OCI-LY7 (cell line): ENCODE data around the gene TRIM75. TPM values are rescaled to one million over a fixed set of nuclear protein-coding genes. Genes with fewer than 3 reads are reported as not detected.

Experiments
- BruUV-seq: library from RNA; stranded (reverse); fragments of 400-500 nt; replicated peaks from 2 replicates; lab custom pipeline; 2021; lab: Mats Ljungman, UMichigan
- CTCF ChIA-PET: fragments of 300-600 bp; sonication (Branson Sonifier 250); formaldehyde crosslinking; loops from one replicate; lab custom pipeline; 2022; ENCODE audit warnings: antibody characterized with exemption; ENCODE audit not compliant: unreplicated experiment; lab: Charles Lee
- POLR2A ChIA-PET: fragments of 300-600 bp; sonication (Branson Sonifier 250); formaldehyde crosslinking; loops from one replicate; lab custom pipeline; 2022; ENCODE audit warnings: antibody characterized with exemption; lab: Charles Lee
- DNase-seq: peaks from one replicate; pipeline ENCODE4 v3.0.0-alpha.2; 2015; ENCODE audit warnings: low spot score
- H2AFZ ChIP-seq: fragments of 200-600 bp; sonication (generic), shearing (Covaris generic); 2 replicates; pipeline ENCODE4 v1.6.1; 2014; ENCODE audit warnings: mild to moderate bottlenecking, antibody characterized with exemption, low read length, moderate library complexity
- H3K27ac ChIP-seq: fragments of 200-600 bp; sonication (generic); 2 replicates; pipeline ENCODE4 v1.5.1; 2014; ENCODE audit warnings: mixed run types, low read depth, mild to moderate bottlenecking, moderate library complexity, low read length, inconsistent platforms; ENCODE audit not compliant: poor library complexity, severe bottlenecking
- H3K36me3 ChIP-seq: fragments of 200-600 bp; sonication (generic); 2 replicates; pipeline ENCODE4 v1.6.1; 2014; ENCODE audit warnings: mild to moderate bottlenecking, antibody characterized with exemption, low read length, moderate library complexity, mixed read lengths; ENCODE audit not compliant: insufficient read depth
- H3K4me1 ChIP-seq: fragments of 200-600 bp; sonication (generic); 2 replicates; pipeline ENCODE4 v1.5.1; 2014; ENCODE audit warnings: mild to moderate bottlenecking, low read length; ENCODE audit not compliant: insufficient read depth, poor library complexity, severe bottlenecking
- H3K4me2 ChIP-seq: fragments of 200-600 bp; sonication (generic); 2 replicates; pipeline ENCODE4 v1.6.1; 2014; ENCODE audit warnings: mild to moderate bottlenecking, low read length
- H3K4me3 ChIP-seq: fragments of 200-600 bp; sonication (generic); 2 replicates; pipeline ENCODE4 v1.5.1; 2014; ENCODE audit warnings: mild to moderate bottlenecking, low read depth, low read length; ENCODE audit not compliant: poor library complexity, severe bottlenecking
- H3K79me2 ChIP-seq: fragments of 200-600 bp; sonication (generic); 2 replicates; pipeline ENCODE4 v1.6.1; 2016; ENCODE audit warnings: low read depth, mild to moderate bottlenecking, low read length, moderate library complexity, mixed read lengths; ENCODE audit not compliant: insufficient read depth
- H3K9me2 ChIP-seq: fragments of 200-600 bp; sonication (generic); 2 replicates; pipeline ENCODE4 v1.6.1; 2016; ENCODE audit warnings: mild to moderate bottlenecking, low read length, mixed read lengths; ENCODE audit not compliant: insufficient read depth
- H3K9me3 ChIP-seq: fragments of 200-600 bp; sonication (generic); 2 replicates; pipeline ENCODE4 v1.6.1; 2014; ENCODE audit warnings: mild to moderate bottlenecking, mixed run types, low read length, mixed read lengths
- H4K20me1 ChIP-seq: fragments of 200-600 bp; sonication (generic); 2 replicates; pipeline ENCODE4 v1.6.1; 2014; ENCODE audit warnings: mild to moderate bottlenecking, antibody characterized with exemption, low read length, moderate library complexity, mixed read lengths; ENCODE audit not compliant: insufficient read depth
- CTCF ChIP-seq: fragments of 200-600 bp; sonication (generic); conservative IDR thresholded peaks from 2 replicates; pipeline ENCODE4 v1.5.1; 2014; ENCODE audit warnings: mild to moderate bottlenecking, antibody characterized with exemption, low read length, moderate library complexity, mixed read lengths
- EZH2phosphoT487 ChIP-seq: fragments of 200-600 bp; sonication (generic); IDR thresholded peaks from 2 replicates; pipeline ENCODE4 v1.6.1; 2018; ENCODE audit warnings: low read depth, borderline replicate concordance, mild to moderate bottlenecking, mixed run types, antibody characterized with exemption, low read length, moderate library complexity, mixed read lengths
- intact Hi-C: fragments of 100-400 bp; cut with micrococcal nuclease; formaldehyde crosslinking; loops from one replicate; pipeline ENCODE4 v1.10.0; 2022; ENCODE audit not compliant: unreplicated experiment
- small RNA-seq: library from RNA; depleted of rRNA; stranded (forward); fragments of <200 nt; gene quantifications from one replicate; pipeline ENCODE3, GENCODE V24; 2014
- total RNA-seq, 2 experiments: library from RNA; depleted of rRNA in 1 of 2; stranded (reverse); fragments of >200 nt in 1 of 2; shearing (Covaris generic) in 1 of 2; gene quantifications; 2 replicates each; pipeline ENCODE4 v1.2.3, GENCODE V29; 2014 to 2022

Gene TRIM75
- total RNA-seq, 2 experiments from 2014 or later = not detected

- no peak for TF ChIP-seq CTCF
- TF ChIP-seq EZH2phosphoT487 = no peak
- intact Hi-C loops = no loop called here
- H3K4me3 ChIP-seq = no peak overlapping the region
- DNase-seq = no peak
- H3K36me3 ChIP-seq = peaks cover 47% of the 10 kb centered on the region
- H3K4me1 ChIP-seq = no peaks in the 10 kb centered on the region
- BruUV-seq = no TSS peak
- H3K9me2 ChIP-seq = no peaks in the 10 kb centered on the region
- no peak overlapping the region for H3K27ac ChIP-seq
- no peak overlapping the region for H3K4me2 ChIP-seq
- ChIA-PET CTCF (no interaction called here), POLR2A (no interaction called here)
- no peaks in the 10 kb centered on the region for H4K20me1 ChIP-seq
- no peaks in the 10 kb centered on the region for H3K9me3 ChIP-seq
- H3K79me2 ChIP-seq = no peaks in the 10 kb centered on the region
- H2AFZ ChIP-seq = no peak overlapping the region
Observed at GRCh38 chr4:165101641-165102040, 48.0 kb downstream of the TRIM75 start.

- POLR2A ChIA-PET = no interaction called here
- peaks cover 8% of the 10 kb centered on the region for H3K79me2 ChIP-seq
Observed at GRCh38 chr4:165106518-165106917, 52.9 kb downstream of the TRIM75 start.

More at GRCh38 chr4:165106518-165106917, 52.9 kb downstream of the TRIM75 start:
- H3K9me3 ChIP-seq = no peaks in the 10 kb centered on the region
- no peak overlapping the region for H2AFZ ChIP-seq
- no peaks in the 10 kb centered on the region for H4K20me1 ChIP-seq
- CTCF ChIA-PET = no interaction called here
- H3K4me1 ChIP-seq = peaks cover 5% of the 10 kb centered on the region
- no TSS peak for BruUV-seq
- DNase-seq = no peak
- H3K4me2 ChIP-seq = no peak overlapping the region
- peaks cover 31% of the 10 kb centered on the region for H3K36me3 ChIP-seq
- intact Hi-C loops = loop anchor here (5.0 kb wide), 1 partner anchor 169 kb away; no protein-coding TSS in a partner anchor
- no peak overlapping the region for H3K4me3 ChIP-seq
- H3K27ac ChIP-seq = no peak overlapping the region
- no peaks in the 10 kb centered on the region for H3K9me2 ChIP-seq
- TF ChIP-seq CTCF = no peak
- TF ChIP-seq EZH2phosphoT487 = no peak

Small RNA genes lying within 50 kb of the gene (small RNA-seq; reads per million reads assigned to genes)
- gene AC106872.12 = not detected

Other genes with a start within 250 kb of the TRIM75 start
- not detected in 2 replicates for gene APELA, start 176.7 kb upstream of the TRIM75 start, total RNA-seq (2014; rRNA removed; shearing (Covaris generic))
- not detected in 2 replicates for gene APELA, start 176.7 kb upstream of the TRIM75 start, total RNA-seq (2022)
- gene TRIM61, start 76.2 kb upstream of the TRIM75 start, total RNA-seq (2014; rRNA removed; shearing (Covaris generic)) = 2.8 and 3.1 TPM in 2 replicates
- gene TRIM61, start 76.2 kb upstream of the TRIM75 start, total RNA-seq (2022) = 5.2 and 6.1 TPM in 2 replicates
- gene TRIM60, start 21.9 kb upstream of the TRIM75 start, total RNA-seq (2014; rRNA removed; shearing (Covaris generic)) = not detected in 2 replicates
- not detected in 2 replicates for gene TRIM60, start 21.9 kb upstream of the TRIM75 start, total RNA-seq (2022)
- 5.9 and 6.6 TPM in 2 replicates for gene TMEM192, start 59.0 kb downstream of the TRIM75 start, total RNA-seq (2014; rRNA removed; shearing (Covaris generic))
- 15.3 and 15.5 TPM in 2 replicates for gene TMEM192, start 59.0 kb downstream of the TRIM75 start, total RNA-seq (2022)
- 21.9 and 27.9 TPM in 2 replicates for gene KLHL2, start 153.7 kb downstream of the TRIM75 start, total RNA-seq (2014; rRNA removed; shearing (Covaris generic))
- gene KLHL2, start 153.7 kb downstream of the TRIM75 start, total RNA-seq (2022) = 33.8 and 39.6 TPM in 2 replicates